Omental fat pad (tissue), 4 donors: Measurements from ENCODE around the gene CLTCL1. TPM values are rescaled to one million over a fixed set of nuclear protein-coding genes. Genes with fewer than 3 reads are reported as not detected.

Experiments
- ATAC-seq: fragments of 150-250 bp; one replicate; pipeline ENCODE4 v1.9.1; 2016; ENCODE audit warnings: mild to moderate bottlenecking, moderate library complexity; ENCODE audit not compliant: low FRiP score
- DNase-seq: peaks from one replicate; pipeline ENCODE4 v3.0.0-alpha.2; 2019; ENCODE audit warnings: low spot score
- CTCF ChIP-seq, 3 donors: fragments of 450-650 bp; IDR thresholded peaks; one replicate each; pipeline ENCODE4 v1.5.1; 2016 to 2017; ENCODE audit warnings: antibody characterized with exemption in 3 of 3, mild to moderate bottlenecking in 3 of 3, moderate library complexity in 2 of 3
- total RNA-seq, 4 donors: library from RNA; depleted of rRNA; stranded (reverse); fragments of >200 nt; gene quantifications; one replicate each; pipeline ENCODE4 v1.1.0, GENCODE V29; 2016

The CLTCL1 gene
- total RNA-seq, 4 donors from 2014 or later, result 5.0 to 14.3 (median 5.9) TPM

DNA sequence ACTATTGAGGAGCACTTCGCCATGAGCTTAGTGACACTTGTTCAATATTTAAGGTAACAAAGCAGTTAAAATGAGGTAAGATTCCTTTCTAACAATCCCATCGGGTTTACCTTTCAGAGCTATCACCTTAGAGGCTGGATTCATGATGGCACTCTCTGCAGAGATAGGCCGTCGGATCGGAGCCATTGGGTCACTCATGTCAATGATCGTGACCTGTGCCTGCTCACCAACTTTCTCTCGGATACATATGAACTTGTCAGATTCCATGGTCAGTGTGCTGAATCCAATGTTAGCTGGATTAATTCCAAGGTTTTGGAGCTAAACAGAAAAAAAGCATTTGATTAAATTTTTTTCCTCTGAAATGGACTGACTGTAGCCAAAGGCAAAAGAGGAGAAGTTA lies 16.0 kb downstream of the CLTCL1 start:
- no peak for TF ChIP-seq CTCF (IDR thresholded peaks at IDR 0.05)

GRCh38 chr22:19275104-19275503 lies 16.4 kb downstream of the CLTCL1 start:
- ATAC-seq (no peak), DNase-seq (no peak)
- TF ChIP-seq CTCF (IDR thresholded peaks at IDR 0.05), result no peak

More for the DNA sequence above, 16.0 kb downstream of the CLTCL1 start:
- ATAC-seq, result no peak
- no peak for DNase-seq

GRCh38 chr22:19271856-19272535 lies 19.5 kb downstream of the CLTCL1 start:
- ATAC-seq, result no peak
- TF ChIP-seq CTCF (IDR thresholded peaks at IDR 0.05), result no peak
- DNase-seq, result no peak

- no peak for ATAC-seq
- TF ChIP-seq CTCF (IDR thresholded peaks at IDR 0.05), result no peak
- no peak for DNase-seq
Observed at GRCh38 chr22:19271273-19271855, 20.2 kb downstream of the CLTCL1 start.

GRCh38 chr22:19270873-19271272 lies 20.6 kb downstream of the CLTCL1 start:
- no peak for ATAC-seq
- TF ChIP-seq CTCF (IDR thresholded peaks at IDR 0.05), result no peak
- DNase-seq, result no peak

DNA sequence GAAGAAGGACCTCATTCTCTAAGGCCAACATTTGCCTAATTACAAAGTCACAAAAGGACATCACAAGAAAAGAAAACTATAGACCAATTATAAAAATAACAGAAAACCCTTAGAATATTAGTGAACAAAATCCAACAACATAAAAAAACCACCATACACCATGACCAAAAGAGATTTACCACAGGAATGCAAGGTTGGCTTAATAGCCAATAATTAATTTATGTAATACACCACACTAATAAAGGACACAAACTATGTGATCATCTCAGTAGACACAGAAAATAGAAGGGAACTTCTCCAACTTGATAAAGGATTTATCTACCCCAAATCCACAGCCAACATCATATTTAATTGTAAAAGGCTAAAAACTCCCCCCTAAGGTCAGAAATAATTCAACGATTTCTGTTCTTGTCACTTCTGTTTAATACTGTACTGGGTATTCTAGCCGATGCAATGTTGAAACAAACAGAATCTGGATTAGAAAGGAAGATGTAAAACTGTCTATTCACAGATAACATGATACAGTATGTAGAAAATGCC lies 24.9 kb downstream of the CLTCL1 start:
- no peak for ATAC-seq
- DNase-seq, result no peak
- no peak for TF ChIP-seq CTCF (IDR thresholded peaks at IDR 0.05)

GRCh38 chr22:19265779-19266178 lies 25.7 kb downstream of the CLTCL1 start:
- ATAC-seq (no peak), DNase-seq (no peak)
- TF ChIP-seq CTCF (IDR thresholded peaks at IDR 0.05), result no peak
